ENCODE data around the gene CYP3A7.
"Not testable (repeated sequence)": the region's sequence is repeated elsewhere in the genome, so short reads cannot be mapped to it uniquely, and the experiment has no call there.

The CYP3A7 gene

GRCh38 chr7:99734987-99735386 is at the start of gene CYP3A7:
CYP3A7 (minus strand) TSS chr7:99735196; CDS start chr7:99735093, 103 bp downstream.
- no peak for DNase-seq (ENCODE audit: low spot score)

- no peak for DNase-seq (ENCODE audit: low spot score)
Observed at GRCh38 chr7:99784007-99784406, 49.0 kb upstream of the CYP3A7 start, which contains the start of gene CYP3A4. CYP3A4 (minus strand) TSS chr7:99784184; CDS start chr7:99784081, 103 bp downstream.

- DNase-seq (ENCODE audit: low spot score) = no peak
Observed at GRCh38 chr7:99782012-99782953, 47.3 kb upstream of the CYP3A7 start.

- DNase-seq (ENCODE audit: low spot score) = no peak
Observed at GRCh38 chr7:99780588-99780987, 45.6 kb upstream of the CYP3A7 start.

- DNase-seq (ENCODE audit: low spot score) = no peak
Observed at GRCh38 chr7:99779949-99780348, 45.0 kb upstream of the CYP3A7 start.

- DNase-seq (ENCODE audit: low spot score) = no peak
Observed at GRCh38 chr7:99778880-99779279, 43.9 kb upstream of the CYP3A7 start.

GRCh38 chr7:99773395-99773794 is 38.4 kb upstream of the CYP3A7 start:
- DNase-seq (ENCODE audit: low spot score) = not testable (repeated sequence)

GRCh38 chr7:99772565-99772964 is 37.6 kb upstream of the CYP3A7 start:
- DNase-seq (ENCODE audit: low spot score) = no peak

GRCh38 chr7:99769494-99769893 is 34.5 kb upstream of the CYP3A7 start:
- not testable (repeated sequence) for DNase-seq (ENCODE audit: low spot score)

- no peak for DNase-seq (ENCODE audit: low spot score)
Observed at GRCh38 chr7:99768471-99768870, 33.5 kb upstream of the CYP3A7 start.

GRCh38 chr7:99767662-99768061 is 32.7 kb upstream of the CYP3A7 start:
- no peak for DNase-seq (ENCODE audit: low spot score)

GRCh38 chr7:99766484-99767099 is 31.6 kb upstream of the CYP3A7 start:
- DNase-seq (ENCODE audit: low spot score) = no peak

- no peak for DNase-seq (ENCODE audit: low spot score)
Observed at GRCh38 chr7:99764478-99764877, 29.5 kb upstream of the CYP3A7 start.

GRCh38 chr7:99762680-99763327 is 27.8 kb upstream of the CYP3A7 start:
- DNase-seq (ENCODE audit: low spot score) = no peak

- no peak for DNase-seq (ENCODE audit: low spot score)
Observed at GRCh38 chr7:99755085-99755484, 20.1 kb upstream of the CYP3A7 start.

GRCh38 chr7:99752356-99752755 is 17.4 kb upstream of the CYP3A7 start:
- DNase-seq (ENCODE audit: low spot score) = no peak

GRCh38 chr7:99751322-99752052 is 16.5 kb upstream of the CYP3A7 start:
- DNase-seq (ENCODE audit: low spot score) = not testable (repeated sequence)

- DNase-seq (ENCODE audit: low spot score) = no peak
Observed at GRCh38 chr7:99748846-99749579, 14.0 kb upstream of the CYP3A7 start.

- DNase-seq (ENCODE audit: low spot score) = not testable (repeated sequence)
Observed at GRCh38 chr7:99746915-99747314, 11.9 kb upstream of the CYP3A7 start.

GRCh38 chr7:99745395-99745794 is 10.4 kb upstream of the CYP3A7 start:
- DNase-seq (ENCODE audit: low spot score) = not testable (repeated sequence)

GRCh38 chr7:99742737-99743394 is 7.9 kb upstream of the CYP3A7 start:
- DNase-seq (ENCODE audit: low spot score) = no peak
